Testis (tissue), 3 donors: ENCODE data around the gene LIN7B. TPM values are rescaled to one million over a fixed set of nuclear protein-coding genes. Genes with fewer than 3 reads are reported as not detected.

ENCODE experiments used
- DNase-seq: peaks from one replicate; pipeline ENCODE4 v3.0.0-alpha.2; 2019
- H3K27ac ChIP-seq, 2 donors: fragments of 200-600 bp; sonication (generic); one replicate each; pipeline ENCODE4 v1.5.1; 2019
- H3K27me3 ChIP-seq: fragments of 200-600 bp; sonication (generic); one replicate; pipeline ENCODE4 v1.5.1; 2019
- H3K36me3 ChIP-seq: fragments of 200-600 bp; sonication (generic); one replicate; pipeline ENCODE4 v1.5.1; 2017; ENCODE audit warnings: low read depth; ENCODE audit errors: missing control alignments
- H3K4me1 ChIP-seq: fragments of 200-600 bp; sonication (generic); one replicate; pipeline ENCODE4 v1.5.1; 2019
- H3K4me3 ChIP-seq, 2 donors: fragments of 200-600 bp; sonication (generic); one replicate each; pipeline ENCODE4 v1.5.1; 2017 to 2019
- H3K9me3 ChIP-seq: fragments of 200-600 bp; sonication (generic); one replicate; pipeline ENCODE4 v1.5.1; 2017
- CTCF ChIP-seq, 3 experiments: fragments of 450-650 bp in 2 of 3; fragments of 200-600 bp in 1 of 3; sonication (generic) in 1 of 3; IDR thresholded peaks; one replicate each; pipeline ENCODE4 v1.5.1; 2016 to 2019; ENCODE audit warnings: antibody characterized with exemption in 3 of 3, mild to moderate bottlenecking in 2 of 3, moderate library complexity in 1 of 3
- POLR2A ChIP-seq: fragments of 450-650 bp; IDR thresholded peaks from one replicate; pipeline ENCODE4 v1.6.1; 2017; ENCODE audit warnings: antibody characterized with exemption, mild to moderate bottlenecking, moderate library complexity
- whole genome bisulfite sequencing, 2 donors: methylation state at CpG; one replicate each; pipeline ENCODE4 v1.1.5; 2018; 5-methylcytosine and 5-hydroxymethylcytosine counted together
- intact Hi-C: fragments of 100-400 bp; cut with DNase I; formaldehyde crosslinking; loops from one replicate; pipeline ENCODE4 v1.15.1; 2023; ENCODE audit warnings: low total_unique reads
- polyA plus RNA-seq: library from polyadenylated mRNA; stranded (reverse); fragments of 350-450 nt; fragmentation: Illumina TruSeq; extraction: RNeasy Lipid Tissue Mini Kit (QIAGEN cat#74804); gene quantifications from one replicate; pipeline ENCODE4 v1.2.3, GENCODE V29; 2014; ENCODE audit warnings: low read depth, low replicate concordance; ENCODE audit not compliant: insufficient read depth
- total RNA-seq, 2 donors: library from RNA; depleted of rRNA; stranded (reverse); fragments of >200 nt; gene quantifications; one replicate each; pipeline ENCODE4 v1.2.3, GENCODE V29; 2016

Gene LIN7B
- total and polyA plus RNA-seq, 3 donors from 2014 or later = 22.4 to 66.2 (median 57.6) TPM

- intact Hi-C loops = no loop called here
- Histone ChIP-seq H3K27ac (peak overlapping the region; percentile 81 to 85), H3K9me3 (no peaks in the 10 kb centered on the region), H3K36me3 (no peaks in the 10 kb centered on the region), H3K4me3 (peak overlapping the region; percentile 83 to 90), H3K27me3 (no peaks in the 10 kb centered on the region), H3K4me1 (peaks cover 28% of the 10 kb centered on the region)
- DNase-seq = peak; percentile 72
- WGBS, 2 donors = 13 to 16% methylated on average over 34 to 36 of the region's 68 CpGs
- TF ChIP-seq CTCF (IDR thresholded peaks at IDR 0.05) = no peak
- no peak for TF ChIP-seq POLR2A
These were observed 627 bp downstream of the LIN7B start for GRCh38 chr19:49114630-49115363.

DNA sequence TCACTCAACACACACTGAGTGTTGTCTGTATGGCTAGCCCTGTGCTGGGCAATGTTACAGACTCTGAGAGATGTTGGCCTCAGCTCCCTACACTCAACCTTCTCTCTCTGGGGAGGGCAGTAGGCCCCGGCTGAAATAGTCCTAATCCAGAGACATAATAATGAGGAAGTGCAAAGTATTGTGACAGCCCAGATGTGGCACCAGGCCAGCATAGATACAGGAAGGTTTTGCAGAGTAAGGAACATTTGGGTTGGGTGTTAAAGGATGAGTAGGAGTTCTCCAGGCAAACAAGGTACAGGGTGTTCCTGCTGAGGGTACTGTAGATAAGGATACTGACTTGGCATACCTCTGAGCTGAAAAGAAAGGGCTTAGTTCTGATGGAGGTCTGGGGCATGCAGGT, 2.4 kb downstream of the LIN7B start:
- no peak overlapping the region for H3K27ac ChIP-seq
- no peaks in the 10 kb centered on the region for H3K36me3 ChIP-seq
- no peak for TF ChIP-seq CTCF (IDR thresholded peaks at IDR 0.05)
- no peak for TF ChIP-seq POLR2A
- H3K27me3 ChIP-seq = no peaks in the 10 kb centered on the region
- H3K4me3 ChIP-seq = no peak overlapping the region
- H3K4me1 ChIP-seq = peaks cover 26% of the 10 kb centered on the region
- H3K9me3 ChIP-seq = no peaks in the 10 kb centered on the region
- WGBS, 2 donors = 56 to 65% methylated on average over 1 of the region's 1 CpG
- intact Hi-C loops = no loop called here
- DNase-seq = no peak

DNA sequence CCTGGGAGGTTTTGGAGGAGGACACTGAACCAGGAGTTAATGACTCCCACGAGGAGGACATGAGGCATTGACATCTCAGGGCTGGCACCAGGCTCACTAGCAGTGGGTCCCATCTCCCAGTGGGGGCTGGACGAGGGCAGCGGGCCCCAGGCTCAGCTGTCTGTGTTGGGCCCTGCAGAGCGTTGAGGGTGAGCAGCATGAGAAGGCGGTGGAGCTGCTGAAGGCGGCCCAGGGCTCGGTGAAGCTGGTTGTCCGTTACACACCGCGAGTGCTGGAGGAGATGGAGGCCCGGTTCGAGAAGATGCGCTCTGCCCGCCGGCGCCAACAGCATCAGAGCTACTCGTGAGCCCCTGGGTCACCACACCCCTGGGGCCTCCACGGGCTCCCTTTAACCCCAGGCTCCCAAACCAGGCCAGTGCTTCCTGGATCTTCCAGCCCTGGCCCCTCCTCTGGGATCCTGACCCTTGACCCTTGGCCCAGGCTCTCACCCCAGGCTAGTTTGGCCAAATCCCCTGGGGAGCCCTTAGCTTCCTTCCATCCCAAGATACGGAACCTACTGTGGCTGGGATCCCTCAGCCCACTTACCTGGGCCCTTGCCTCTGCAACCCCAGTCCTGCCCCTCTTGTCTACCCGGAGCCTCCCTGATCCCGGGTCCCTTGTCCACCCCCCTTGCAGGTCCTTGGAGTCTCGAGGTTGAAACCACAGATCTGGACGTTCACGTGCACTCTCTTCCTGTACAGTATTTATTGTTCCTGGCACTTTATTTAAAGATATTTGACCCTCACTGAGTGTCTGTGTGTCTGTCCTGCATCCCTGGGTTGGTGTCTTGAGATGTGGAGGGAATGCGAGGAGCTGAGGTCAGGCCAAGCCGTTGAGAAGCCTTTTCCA, 3.8 kb downstream of the LIN7B start:
- TF ChIP-seq CTCF (IDR thresholded peaks at IDR 0.05) = no peak
- TF ChIP-seq POLR2A = no peak
- 38 to 58% methylated on average over 20 to 26 of the region's 26 CpGs for WGBS, 2 donors
- Histone ChIP-seq H3K4me3 (peak overlapping the region; percentile 50 to 56), H3K36me3 (no peaks in the 10 kb centered on the region), H3K27ac (peak overlapping the region; percentile 69 to 94), H3K9me3 (no peaks in the 10 kb centered on the region), H3K4me1 (peaks cover 26% of the 10 kb centered on the region), H3K27me3 (no peaks in the 10 kb centered on the region)
- intact Hi-C loops = no loop called here
- DNase-seq = no peak

- Histone ChIP-seq H3K9me3 (no peaks in the 10 kb centered on the region), H3K27me3 (no peaks in the 10 kb centered on the region), H3K4me3 (peak within 1 kb of the TSS; percentile 50 to 56), H3K27ac (peak within 1 kb of the TSS; percentile 69 to 94), H3K36me3 (no peaks in the 10 kb centered on the region), H3K4me1 (peaks cover 25% of the 10 kb centered on the region)
- intact Hi-C loops = no loop called here
- 1 to 4% methylated on average over 7 to 69 of the region's 85 CpGs for WGBS, 2 donors
- DNase-seq = peak; percentile 96
- peak in 2 of 3 experiments; percentile 19 to 32 for TF ChIP-seq CTCF (IDR thresholded peaks at IDR 0.05)
- no peak for TF ChIP-seq POLR2A
These were observed 4.6 kb downstream of the LIN7B start, which contains the start of gene C19orf73 for GRCh38 chr19:49118565-49119410. Gene C19orf73, minus strand, starts transcription at chr19:49119143. Its CDS starts 121 bp downstream, at chr19:49119022.
